Tibial nerve (tissue), 4 donors: ENCODE measurements around the gene GCM1. TPM values are rescaled to one million over a fixed set of nuclear protein-coding genes. Genes with fewer than 3 reads are reported as not detected.
A peak's percentile ranks its signal among the peaks of the same experiment; 100 is the strongest.

Experiments used
- DNase-seq, 2 donors: peaks; one replicate each; pipeline ENCODE4 v3.0.0-alpha.2; 2019; ENCODE audit warnings: low spot score in 2 of 2
- H3K27ac ChIP-seq, 4 donors: fragments of 200-600 bp; sonication (generic) in 3 of 4; one replicate each; pipeline ENCODE4 v1.5.1; 2017 to 2019; ENCODE audit warnings: mild to moderate bottlenecking in 1 of 4
- H3K27me3 ChIP-seq, 2 donors: fragments of 200-600 bp; sonication (generic) in 1 of 2; one replicate each; pipeline versions ENCODE4 v1.5.1 to v1.6.0; 2017 to 2019
- H3K36me3 ChIP-seq, 3 donors: fragments of 200-600 bp; sonication (generic); one replicate each; pipeline ENCODE4 v1.5.1; 2018 to 2019
- H3K4me1 ChIP-seq, 4 donors: fragments of 200-600 bp; sonication (generic) in 3 of 4; one replicate each; pipeline ENCODE4 v1.5.1; 2017 to 2019
- H3K4me3 ChIP-seq, 4 donors: fragments of 200-600 bp; sonication (generic) in 3 of 4; one replicate each; pipeline ENCODE4 v1.5.1; 2017 to 2019; ENCODE audit warnings: mild to moderate bottlenecking in 1 of 4, moderate library complexity in 1 of 4
- H3K9me3 ChIP-seq, 4 donors: fragments of 200-600 bp; sonication (generic) in 3 of 4; one replicate each; pipeline ENCODE4 v1.5.1; 2017 to 2019
- EP300 ChIP-seq, 2 donors: sonication (generic); formaldehyde crosslinking; IDR thresholded peaks; one replicate each; pipeline ENCODE4 v1.6.1; 2017; ENCODE audit warnings: antibody characterized with exemption in 2 of 2, mild to moderate bottlenecking in 1 of 2
- POLR2A ChIP-seq, 2 donors: fragments of 450-650 bp; IDR thresholded peaks; one replicate each; pipeline ENCODE4 v1.6.1; 2017; ENCODE audit warnings: antibody characterized with exemption in 2 of 2, mild to moderate bottlenecking in 2 of 2, moderate library complexity in 2 of 2
- WGBS, 2 donors: methylation state at CpG; one replicate each; pipeline ENCODE4 v1.1.5; 2018; 5-methylcytosine and 5-hydroxymethylcytosine counted together
- total RNA-seq, 4 donors: library from RNA; depleted of rRNA; stranded (reverse); fragments of >200 nt; gene quantifications; one replicate each; pipeline ENCODE4 v1.1.0, GENCODE V29; 2016
- TF ChIP-seq, protein P1 (sequence below), 5 experiments: fragments of 200-600 bp in 3 of 5; fragments of 450-650 bp in 2 of 5; sonication (generic) in 3 of 5; IDR thresholded peaks; one replicate each; pipeline ENCODE4 v1.5.1; 2016 to 2019; ENCODE audit warnings: antibody characterized with exemption in 5 of 5, mild to moderate bottlenecking in 3 of 5, moderate library complexity in 2 of 5

GCM1 gene, protein sequence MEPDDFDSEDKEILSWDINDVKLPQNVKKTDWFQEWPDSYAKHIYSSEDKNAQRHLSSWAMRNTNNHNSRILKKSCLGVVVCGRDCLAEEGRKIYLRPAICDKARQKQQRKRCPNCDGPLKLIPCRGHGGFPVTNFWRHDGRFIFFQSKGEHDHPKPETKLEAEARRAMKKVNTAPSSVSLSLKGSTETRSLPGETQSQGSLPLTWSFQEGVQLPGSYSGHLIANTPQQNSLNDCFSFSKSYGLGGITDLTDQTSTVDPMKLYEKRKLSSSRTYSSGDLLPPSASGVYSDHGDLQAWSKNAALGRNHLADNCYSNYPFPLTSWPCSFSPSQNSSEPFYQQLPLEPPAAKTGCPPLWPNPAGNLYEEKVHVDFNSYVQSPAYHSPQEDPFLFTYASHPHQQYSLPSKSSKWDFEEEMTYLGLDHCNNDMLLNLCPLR
- total RNA-seq = under 1 TPM in 1 of 4 donors, not detected in 3; 0.30 TPM

DNA sequence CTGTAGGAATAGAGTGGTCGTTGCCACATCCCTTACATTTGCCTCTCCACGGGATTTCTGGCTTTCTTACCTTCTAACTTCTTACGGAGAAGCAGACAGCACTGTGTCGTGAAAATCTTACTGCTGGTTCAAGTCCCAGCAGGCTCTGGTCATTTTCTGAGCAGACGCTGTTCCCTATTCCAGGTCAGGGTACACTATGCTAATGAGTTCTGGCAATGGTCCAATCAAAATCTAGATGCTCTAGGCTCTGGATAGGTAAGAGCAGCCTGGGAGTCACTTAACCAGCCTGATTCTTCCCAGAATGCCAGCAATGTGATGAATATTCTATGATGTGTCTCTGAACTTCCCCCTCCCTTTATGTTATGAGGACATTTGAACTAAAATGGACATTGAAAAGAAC is at the start of gene GCM1:
GCM1 (minus strand) TSS at position 158 of the 400 bp plus-strand sequence. CDS start 3,209 bp downstream, outside the sequence.
- H3K4me3 ChIP-seq = no peak within 1 kb of the TSS
- DNase-seq = no peak
- WGBS, 2 donors = 79 to 81% methylated on average over 5 of the region's 5 CpGs
- no peaks in the 10 kb centered on the region for H3K4me1 ChIP-seq
- H3K27me3 ChIP-seq = no peaks in the 10 kb centered on the region
- no peak within 1 kb of the TSS for H3K27ac ChIP-seq
- no peak for TF ChIP-seq EP300 (IDR thresholded peaks at IDR 0.05)
- no peak for TF ChIP-seq POLR2A (IDR thresholded peaks at IDR 0.05)
- TF ChIP-seq, protein P1, sequence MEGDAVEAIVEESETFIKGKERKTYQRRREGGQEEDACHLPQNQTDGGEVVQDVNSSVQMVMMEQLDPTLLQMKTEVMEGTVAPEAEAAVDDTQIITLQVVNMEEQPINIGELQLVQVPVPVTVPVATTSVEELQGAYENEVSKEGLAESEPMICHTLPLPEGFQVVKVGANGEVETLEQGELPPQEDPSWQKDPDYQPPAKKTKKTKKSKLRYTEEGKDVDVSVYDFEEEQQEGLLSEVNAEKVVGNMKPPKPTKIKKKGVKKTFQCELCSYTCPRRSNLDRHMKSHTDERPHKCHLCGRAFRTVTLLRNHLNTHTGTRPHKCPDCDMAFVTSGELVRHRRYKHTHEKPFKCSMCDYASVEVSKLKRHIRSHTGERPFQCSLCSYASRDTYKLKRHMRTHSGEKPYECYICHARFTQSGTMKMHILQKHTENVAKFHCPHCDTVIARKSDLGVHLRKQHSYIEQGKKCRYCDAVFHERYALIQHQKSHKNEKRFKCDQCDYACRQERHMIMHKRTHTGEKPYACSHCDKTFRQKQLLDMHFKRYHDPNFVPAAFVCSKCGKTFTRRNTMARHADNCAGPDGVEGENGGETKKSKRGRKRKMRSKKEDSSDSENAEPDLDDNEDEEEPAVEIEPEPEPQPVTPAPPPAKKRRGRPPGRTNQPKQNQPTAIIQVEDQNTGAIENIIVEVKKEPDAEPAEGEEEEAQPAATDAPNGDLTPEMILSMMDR (IDR thresholded peaks at IDR 0.05) = no peak
- H3K36me3 ChIP-seq = no peaks in the 10 kb centered on the region
- H3K9me3 ChIP-seq = no peaks in the 10 kb centered on the region

DNA sequence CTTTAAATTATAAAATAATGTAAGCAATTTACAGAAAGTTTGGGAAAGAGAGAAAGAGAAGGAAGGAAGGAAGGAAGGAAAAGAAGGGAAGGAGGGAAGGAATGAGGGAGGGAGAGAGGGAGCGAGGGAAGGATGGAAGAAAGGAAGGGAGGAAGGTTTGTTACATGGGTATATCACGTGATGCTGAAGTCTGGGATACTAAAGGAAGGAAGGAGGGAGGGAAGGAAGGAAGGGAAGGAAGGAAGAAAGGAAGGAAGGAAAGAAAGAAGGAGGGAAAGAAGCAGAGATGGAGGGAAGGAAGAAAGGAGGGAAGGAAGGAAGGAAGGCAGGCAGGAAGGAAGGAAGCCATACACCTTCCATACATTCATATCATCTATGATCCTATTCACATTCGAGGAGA is 48.9 kb upstream of the GCM1 start:
- no peak overlapping the region for H3K4me3 ChIP-seq
- no peaks in the 10 kb centered on the region for H3K9me3 ChIP-seq
- peaks cover 0 to 6% (median 0%) of the 10 kb centered on the region in 4 donors for H3K4me1 ChIP-seq
- no peak overlapping the region for H3K27ac ChIP-seq
- 86 to 91% methylated on average over 3 of the region's 3 CpGs for WGBS, 2 donors
- no peaks in the 10 kb centered on the region for H3K36me3 ChIP-seq
- no peak for TF ChIP-seq POLR2A (IDR thresholded peaks at IDR 0.05)
- no peak for TF ChIP-seq EP300 (IDR thresholded peaks at IDR 0.05)
- TF ChIP-seq, protein P1 (IDR thresholded peaks at IDR 0.05) = no peak
- DNase-seq = no peak
- H3K27me3 ChIP-seq = no peaks in the 10 kb centered on the region

DNA sequence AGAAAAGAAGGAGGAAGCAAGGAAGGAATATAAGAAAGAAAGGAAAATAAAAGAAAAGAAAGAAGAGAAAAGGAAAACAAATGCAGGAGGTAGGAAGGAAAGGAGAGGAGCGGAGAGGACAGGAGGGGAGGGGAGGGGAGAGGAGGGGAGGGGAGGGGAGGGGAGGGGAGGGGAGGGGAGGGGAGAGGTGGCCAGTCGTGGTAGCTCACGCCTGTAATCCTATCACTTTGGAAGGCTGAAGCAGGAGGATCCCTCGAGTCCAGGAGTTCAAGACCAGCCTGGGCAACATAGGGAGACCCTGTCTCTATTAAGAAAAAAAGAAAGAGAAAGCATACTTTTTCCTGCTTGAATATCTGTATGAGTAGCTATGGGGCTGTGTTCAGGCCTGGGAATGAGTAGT is 46.4 kb upstream of the GCM1 start:
- H3K27ac ChIP-seq = no peak overlapping the region
- TF ChIP-seq EP300 (IDR thresholded peaks at IDR 0.05) = no peak
- TF ChIP-seq POLR2A (IDR thresholded peaks at IDR 0.05) = no peak
- TF ChIP-seq, protein P1 (IDR thresholded peaks at IDR 0.05) = no peak
- no peak for DNase-seq
- H3K36me3 ChIP-seq = no peaks in the 10 kb centered on the region
- peaks cover 0 to 11% (median 0%) of the 10 kb centered on the region in 4 donors for H3K4me1 ChIP-seq
- no peaks in the 10 kb centered on the region for H3K9me3 ChIP-seq
- 71 to 75% methylated on average over 4 of the region's 4 CpGs for WGBS, 2 donors
- no peak overlapping the region for H3K4me3 ChIP-seq
- H3K27me3 ChIP-seq = no peaks in the 10 kb centered on the region

DNA sequence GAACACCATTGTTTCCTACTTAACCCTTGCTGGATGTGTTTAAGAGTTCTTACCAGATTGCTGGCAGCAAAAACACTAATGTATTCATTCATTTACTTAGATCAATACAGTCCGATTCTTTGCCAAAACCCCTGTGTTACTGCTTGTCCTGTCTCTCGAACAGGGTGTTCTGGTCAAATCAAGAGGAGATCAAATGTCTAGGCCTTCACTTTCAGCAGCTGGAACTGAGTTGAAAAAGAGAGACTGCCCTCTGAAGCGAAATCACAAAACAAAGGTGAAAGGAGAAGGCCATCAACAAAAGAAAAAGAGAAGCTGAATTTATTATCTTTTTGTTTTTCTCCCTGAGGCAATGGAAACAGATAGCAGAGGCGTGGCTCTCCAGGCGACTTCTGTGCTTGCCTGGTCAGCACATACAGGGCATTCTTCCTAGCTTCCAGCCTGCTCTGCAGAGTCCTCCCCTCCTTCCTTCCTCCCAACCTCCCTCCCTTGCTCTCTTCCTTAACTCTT is 44.1 kb upstream of the GCM1 start:
- Histone ChIP-seq H3K4me1 (peaks cover 0 to 11% (median 0%) of the 10 kb centered on the region in 4 donors), H3K9me3 (no peaks in the 10 kb centered on the region), H3K27ac (peak overlapping the region in 1 of 4 donors; percentile 65), H3K27me3 (no peaks in the 10 kb centered on the region), H3K36me3 (no peaks in the 10 kb centered on the region), H3K4me3 (no peak overlapping the region)
- TF ChIP-seq, protein P1 (IDR thresholded peaks at IDR 0.05) = no peak
- no peak for TF ChIP-seq EP300 (IDR thresholded peaks at IDR 0.05)
- no peak for TF ChIP-seq POLR2A (IDR thresholded peaks at IDR 0.05)
- no peak for DNase-seq
- WGBS, 2 donors = 27 to 29% methylated on average over 5 of the region's 5 CpGs

DNA sequence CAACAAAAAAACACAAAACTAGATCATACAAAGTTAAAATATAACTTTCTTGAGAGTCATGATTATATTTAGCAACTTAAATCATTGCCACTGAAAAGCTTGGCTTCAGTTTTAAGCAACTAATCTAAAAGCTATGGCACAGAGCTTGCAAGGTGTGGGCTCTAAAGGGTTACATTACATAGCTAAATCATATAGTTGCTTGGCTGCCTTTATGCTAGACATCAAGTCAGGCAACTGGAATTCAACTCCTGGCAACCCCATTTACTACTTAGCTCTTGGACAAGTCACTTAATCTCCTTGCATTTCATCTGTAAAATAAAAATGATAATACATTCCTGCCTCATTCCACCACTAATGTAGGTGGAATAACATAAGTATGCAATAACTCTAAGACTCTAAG is 40.9 kb upstream of the GCM1 start:
- Histone ChIP-seq H3K4me1 (peaks cover 0 to 11% (median 0%) of the 10 kb centered on the region in 4 donors), H3K36me3 (no peaks in the 10 kb centered on the region), H3K27me3 (no peaks in the 10 kb centered on the region), H3K27ac (no peak overlapping the region), H3K9me3 (no peaks in the 10 kb centered on the region), H3K4me3 (no peak overlapping the region)
- DNase-seq = no peak
- no peak for TF ChIP-seq EP300 (IDR thresholded peaks at IDR 0.05)
- TF ChIP-seq POLR2A (IDR thresholded peaks at IDR 0.05) = no peak
- TF ChIP-seq, protein P1 (IDR thresholded peaks at IDR 0.05) = no peak
